Stimulated activated naive CD8-positive, alpha-beta T cell treated with anti-CD3 and anti-CD28 coated beads, Interleukin-15, Interleukin-2, amounts not matched to agents 100 ng/mL and 50 ng/mL, for 24 hours (primary cell): ENCODE results near the gene DGKE.

ENCODE experiments used
- H3K27ac Mint-ChIP-seq: one replicate; pipeline ENCODE4 v1.8.0; 2021; ENCODE audit warnings: mild to moderate bottlenecking, mixed read lengths
- H3K27me3 Mint-ChIP-seq: one replicate; pipeline ENCODE4 v1.8.0; 2021; ENCODE audit warnings: mixed read lengths
- H3K36me3 Mint-ChIP-seq: one replicate; pipeline ENCODE4 v1.8.0; 2021; ENCODE audit warnings: low read depth, mixed read lengths
- H3K4me1 Mint-ChIP-seq: one replicate; pipeline ENCODE4 v1.8.0; 2021; ENCODE audit warnings: low read depth, mixed read lengths
- H3K4me3 Mint-ChIP-seq: one replicate; pipeline ENCODE4 v1.8.0; 2021; ENCODE audit warnings: mild to moderate bottlenecking, mixed read lengths
- H3K9me3 Mint-ChIP-seq: one replicate; pipeline ENCODE4 v1.8.0; 2021; ENCODE audit warnings: mixed read lengths

DGKE gene

GRCh38 chr17:56833809-56834379 is at the start of gene DGKE, which contains the start of gene C17orf67:
Gene DGKE, plus strand, starts transcription at chr17:56834151. Its CDS starts 645 bp downstream, at chr17:56834796.
Gene C17orf67, minus strand, starts transcription at chr17:56833920. Its CDS starts 18,110 bp downstream, at chr17:56815810.
- H3K27me3 Mint-ChIP-seq, result no peaks in the 10 kb centered on the region
- H3K4me1 Mint-ChIP-seq, result peaks cover 66% of the 10 kb centered on the region

GRCh38 chr17:56785405-56785804 is 48.5 kb upstream of the DGKE start:
- Mint-ChIP-seq H3K36me3 (no peaks in the 10 kb centered on the region), H3K9me3 (no peaks in the 10 kb centered on the region), H3K4me1 (peaks cover 47% of the 10 kb centered on the region), H3K27me3 (peaks cover 7% of the 10 kb centered on the region), H3K4me3 (peak overlapping the region; percentile 35), H3K27ac (peak overlapping the region; percentile 12)

More at GRCh38 chr17:56833809-56834379, at the start of gene DGKE, which contains the start of gene C17orf67:
- peak within 1 kb of the TSS; percentile 91 for H3K4me3 Mint-ChIP-seq
- no peaks in the 10 kb centered on the region for H3K9me3 Mint-ChIP-seq
- H3K27ac Mint-ChIP-seq, result peak within 1 kb of the TSS; percentile 84
- H3K36me3 Mint-ChIP-seq, result peaks cover 38% of the 10 kb centered on the region

GRCh38 chr17:56785997-56786680 is 47.8 kb upstream of the DGKE start:
- Mint-ChIP-seq H3K36me3 (no peaks in the 10 kb centered on the region), H3K4me1 (peaks cover 40% of the 10 kb centered on the region), H3K9me3 (no peaks in the 10 kb centered on the region), H3K4me3 (peak overlapping the region; percentile 68), H3K27ac (peak overlapping the region; percentile 89), H3K27me3 (peaks cover 7% of the 10 kb centered on the region)

- peaks cover 2% of the 10 kb centered on the region for H3K9me3 Mint-ChIP-seq
- peak overlapping the region; percentile 68 for H3K4me3 Mint-ChIP-seq
- H3K27me3 Mint-ChIP-seq, result peaks cover 1% of the 10 kb centered on the region
- H3K4me1 Mint-ChIP-seq, result peaks cover 40% of the 10 kb centered on the region
- H3K27ac Mint-ChIP-seq, result peak overlapping the region; percentile 89
- H3K36me3 Mint-ChIP-seq, result peaks cover 2% of the 10 kb centered on the region
Measured at GRCh38 chr17:56786989-56787482, 46.9 kb upstream of the DGKE start.

GRCh38 chr17:56792267-56792666 is 41.7 kb upstream of the DGKE start:
- Mint-ChIP-seq H3K27ac (peak overlapping the region; percentile 71), H3K9me3 (peaks cover 7% of the 10 kb centered on the region), H3K4me1 (peaks cover 8% of the 10 kb centered on the region), H3K27me3 (no peaks in the 10 kb centered on the region), H3K4me3 (no peak overlapping the region), H3K36me3 (peaks cover 13% of the 10 kb centered on the region)

GRCh38 chr17:56793531-56793930 is 40.4 kb upstream of the DGKE start:
- no peak overlapping the region for H3K4me3 Mint-ChIP-seq
- peaks cover 13% of the 10 kb centered on the region for H3K36me3 Mint-ChIP-seq
- H3K27ac Mint-ChIP-seq, result no peak overlapping the region
- H3K27me3 Mint-ChIP-seq, result no peaks in the 10 kb centered on the region
- peaks cover 7% of the 10 kb centered on the region for H3K9me3 Mint-ChIP-seq
- H3K4me1 Mint-ChIP-seq, result no peaks in the 10 kb centered on the region

DNA sequence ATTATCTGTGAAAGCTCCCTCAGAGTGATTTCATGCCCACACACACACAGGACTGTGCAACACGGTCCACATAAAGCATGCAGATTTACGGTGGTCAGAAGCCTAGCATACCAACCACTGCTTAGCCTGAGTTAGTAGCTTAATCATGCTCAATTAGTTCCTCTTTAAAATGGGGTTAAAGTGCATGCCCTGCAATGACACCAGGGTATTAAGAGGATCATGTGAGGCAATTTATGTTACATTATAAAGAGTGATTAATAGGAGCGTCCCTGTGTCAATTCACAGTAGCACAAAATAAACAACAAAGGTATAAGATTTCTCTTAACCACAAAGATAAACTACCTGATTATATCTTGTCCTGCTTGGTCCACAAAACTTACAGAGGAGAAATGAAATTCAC is 40.0 kb upstream of the DGKE start:
- H3K27ac Mint-ChIP-seq, result no peak overlapping the region

GRCh38 chr17:56795221-56795865 is 38.6 kb upstream of the DGKE start:
- H3K36me3 Mint-ChIP-seq, result peaks cover 13% of the 10 kb centered on the region
- peaks cover 7% of the 10 kb centered on the region for H3K9me3 Mint-ChIP-seq
- no peaks in the 10 kb centered on the region for H3K4me1 Mint-ChIP-seq
- H3K27me3 Mint-ChIP-seq, result no peaks in the 10 kb centered on the region
- no peak overlapping the region for H3K4me3 Mint-ChIP-seq
- H3K27ac Mint-ChIP-seq, result no peak overlapping the region

More for the DNA sequence above, 40.0 kb upstream of the DGKE start:
- H3K9me3 Mint-ChIP-seq, result peaks cover 7% of the 10 kb centered on the region
- H3K36me3 Mint-ChIP-seq, result peaks cover 13% of the 10 kb centered on the region
- no peaks in the 10 kb centered on the region for H3K27me3 Mint-ChIP-seq
- no peaks in the 10 kb centered on the region for H3K4me1 Mint-ChIP-seq
- H3K4me3 Mint-ChIP-seq, result no peak overlapping the region

GRCh38 chr17:56796536-56796935 is 37.4 kb upstream of the DGKE start:
- Mint-ChIP-seq H3K4me3 (no peak overlapping the region), H3K27me3 (no peaks in the 10 kb centered on the region), H3K9me3 (peaks cover 7% of the 10 kb centered on the region), H3K4me1 (no peaks in the 10 kb centered on the region), H3K36me3 (peaks cover 13% of the 10 kb centered on the region), H3K27ac (no peak overlapping the region)

- Mint-ChIP-seq H3K36me3 (peaks cover 3% of the 10 kb centered on the region), H3K4me1 (no peaks in the 10 kb centered on the region), H3K27me3 (no peaks in the 10 kb centered on the region), H3K27ac (no peak overlapping the region), H3K9me3 (no peaks in the 10 kb centered on the region), H3K4me3 (no peak overlapping the region)
Measured at GRCh38 chr17:56798916-56799315, 35.0 kb upstream of the DGKE start.

DNA sequence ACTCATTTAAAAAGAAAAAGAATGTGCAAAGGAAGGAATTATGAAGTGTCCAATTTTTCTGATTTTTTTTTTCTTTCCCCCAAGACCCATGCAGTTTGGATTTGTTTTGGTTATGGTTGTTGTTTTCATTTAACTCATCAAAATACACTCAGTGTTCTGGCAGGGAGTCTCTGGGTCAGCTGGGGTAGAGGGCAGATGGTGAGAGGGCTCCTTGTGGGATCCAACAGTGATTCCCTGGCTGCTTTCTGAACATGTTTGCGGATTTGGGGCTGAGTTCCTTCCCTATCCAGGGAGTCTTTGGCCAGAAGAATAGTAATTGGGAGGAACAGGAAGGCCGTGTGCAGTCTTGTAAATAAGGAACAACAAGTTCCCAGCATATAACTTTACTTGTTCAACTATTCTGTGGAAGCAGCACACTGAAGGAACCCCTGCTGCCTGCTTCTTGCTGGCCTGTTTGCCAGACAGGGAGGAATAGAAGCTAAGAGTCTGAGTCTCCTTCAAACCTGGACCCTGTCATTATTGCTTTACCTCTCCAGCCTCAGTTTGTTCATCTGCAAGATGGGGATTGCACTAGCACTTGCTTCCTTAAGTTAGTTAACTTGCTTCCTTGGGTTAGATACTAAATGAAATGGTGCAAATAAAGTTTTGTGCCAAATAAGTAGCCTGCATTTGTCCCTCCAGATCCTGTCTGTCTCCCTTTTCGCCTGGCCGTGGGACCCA is 32.3 kb upstream of the DGKE start:
- no peaks in the 10 kb centered on the region for H3K9me3 Mint-ChIP-seq
- H3K27ac Mint-ChIP-seq, result no peak overlapping the region
- H3K36me3 Mint-ChIP-seq, result peaks cover under 1% of the 10 kb centered on the region
- H3K27me3 Mint-ChIP-seq, result no peaks in the 10 kb centered on the region
- H3K4me1 Mint-ChIP-seq, result no peaks in the 10 kb centered on the region
- H3K4me3 Mint-ChIP-seq, result no peak overlapping the region

- no peak overlapping the region for H3K4me3 Mint-ChIP-seq
Measured at GRCh38 chr17:56803071-56803470, 30.9 kb upstream of the DGKE start.

DNA sequence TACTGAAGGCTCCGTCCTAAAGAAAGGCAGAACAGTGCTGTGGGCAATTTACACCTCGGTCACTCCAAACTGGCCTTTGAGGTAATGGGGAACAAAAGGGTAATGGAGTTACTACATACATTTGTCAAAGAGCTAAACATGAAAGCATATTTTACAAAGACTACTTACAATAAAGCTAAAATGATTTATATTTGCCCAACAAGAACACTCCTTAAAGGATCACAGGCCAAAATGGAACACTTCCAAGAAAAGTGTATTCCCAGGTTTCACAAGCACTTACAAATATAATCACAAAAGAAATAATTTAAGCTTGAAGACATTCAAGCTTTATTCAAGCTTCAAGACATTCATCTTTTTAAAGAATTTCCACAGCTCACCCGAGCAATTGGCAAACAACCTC is 29.5 kb upstream of the DGKE start:
- H3K27ac Mint-ChIP-seq, result no peak overlapping the region
- H3K9me3 Mint-ChIP-seq, result no peaks in the 10 kb centered on the region
- H3K27me3 Mint-ChIP-seq, result no peaks in the 10 kb centered on the region
- H3K4me1 Mint-ChIP-seq, result no peaks in the 10 kb centered on the region
- no peak overlapping the region for H3K4me3 Mint-ChIP-seq
- H3K36me3 Mint-ChIP-seq, result peaks cover 5% of the 10 kb centered on the region

More at GRCh38 chr17:56803071-56803470, 30.9 kb upstream of the DGKE start:
- Mint-ChIP-seq H3K27ac (no peak overlapping the region), H3K36me3 (peaks cover 5% of the 10 kb centered on the region), H3K4me1 (no peaks in the 10 kb centered on the region), H3K27me3 (no peaks in the 10 kb centered on the region), H3K9me3 (no peaks in the 10 kb centered on the region)

DNA sequence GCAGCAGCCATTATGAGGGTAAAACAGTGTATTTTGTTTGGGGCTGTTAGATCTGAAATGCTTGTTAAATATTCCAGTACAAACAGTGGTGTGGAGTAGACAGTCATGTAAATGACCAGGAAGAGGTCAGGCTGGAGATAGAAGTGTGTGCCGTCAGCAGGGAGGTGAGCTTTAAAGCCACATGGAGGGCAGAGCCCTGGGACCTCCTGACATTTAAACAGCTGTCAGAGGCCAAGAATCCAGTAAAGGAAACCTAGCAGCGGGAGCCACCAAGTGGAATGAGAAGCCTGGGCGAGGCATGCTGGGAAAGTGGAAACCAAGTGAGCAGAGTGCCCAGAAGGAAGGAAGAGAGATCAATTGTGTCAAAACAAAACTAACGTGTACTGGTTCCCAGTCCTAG is 27.0 kb upstream of the DGKE start:
- Mint-ChIP-seq H3K27me3 (no peaks in the 10 kb centered on the region), H3K36me3 (peaks cover 5% of the 10 kb centered on the region), H3K4me3 (no peak overlapping the region), H3K4me1 (no peaks in the 10 kb centered on the region), H3K9me3 (no peaks in the 10 kb centered on the region), H3K27ac (no peak overlapping the region)
